D341Med (cell line): Measurements from ENCODE around the gene ROR2.

Source experiments
- DNase-seq: peaks from one replicate; pipeline ENCODE4 v3.0.0; 2012; ENCODE audit warnings: low spot score

ROR2 gene

GRCh38 chr9:91771864-91772263 lies 178.2 kb downstream of the ROR2 start:
- no peak for DNase-seq

- DNase-seq, result no peak
Observed at GRCh38 chr9:91771027-91771426, 179.0 kb downstream of the ROR2 start.

GRCh38 chr9:91770229-91770628 lies 179.8 kb downstream of the ROR2 start:
- no peak for DNase-seq

- no peak for DNase-seq
Observed at GRCh38 chr9:91768977-91769916, 180.8 kb downstream of the ROR2 start.

GRCh38 chr9:91768507-91768906 lies 181.5 kb downstream of the ROR2 start:
- DNase-seq, result no peak

GRCh38 chr9:91766315-91767069 lies 183.5 kb downstream of the ROR2 start:
- no peak for DNase-seq

- DNase-seq, result no peak
Observed at GRCh38 chr9:91765296-91765695, 184.7 kb downstream of the ROR2 start.

GRCh38 chr9:91764661-91765060 lies 185.4 kb downstream of the ROR2 start:
- DNase-seq, result no peak

GRCh38 chr9:91761362-91761761 lies 188.7 kb downstream of the ROR2 start:
- DNase-seq, result no peak

- DNase-seq, result no peak
Observed at GRCh38 chr9:91760906-91761305, 189.1 kb downstream of the ROR2 start.

GRCh38 chr9:91758491-91758981 lies 191.5 kb downstream of the ROR2 start:
- DNase-seq, result peak; percentile 58

GRCh38 chr9:91757782-91758181 lies 192.2 kb downstream of the ROR2 start:
- no peak for DNase-seq

- no peak for DNase-seq
Observed at GRCh38 chr9:91756510-91756780, 193.6 kb downstream of the ROR2 start.

GRCh38 chr9:91755761-91756509 lies 194.1 kb downstream of the ROR2 start:
- DNase-seq, result no peak

GRCh38 chr9:91753711-91754110 lies 196.3 kb downstream of the ROR2 start:
- no peak for DNase-seq

- DNase-seq, result no peak
Observed at GRCh38 chr9:91751922-91752321, 198.1 kb downstream of the ROR2 start.

- DNase-seq, result no peak
Observed at GRCh38 chr9:91750343-91750742, 199.7 kb downstream of the ROR2 start.

- DNase-seq, result no peak
Observed at GRCh38 chr9:91746904-91747303, 203.1 kb downstream of the ROR2 start.

GRCh38 chr9:91746357-91746756 lies 203.7 kb downstream of the ROR2 start:
- DNase-seq, result no peak

GRCh38 chr9:91744114-91744513 lies 205.9 kb downstream of the ROR2 start:
- no peak for DNase-seq

GRCh38 chr9:91741522-91741921 lies 208.5 kb downstream of the ROR2 start:
- DNase-seq, result no peak

GRCh38 chr9:91740701-91741100 lies 209.3 kb downstream of the ROR2 start:
- no peak for DNase-seq
